ENCODE results near the gene HS2ST1.

DNA sequence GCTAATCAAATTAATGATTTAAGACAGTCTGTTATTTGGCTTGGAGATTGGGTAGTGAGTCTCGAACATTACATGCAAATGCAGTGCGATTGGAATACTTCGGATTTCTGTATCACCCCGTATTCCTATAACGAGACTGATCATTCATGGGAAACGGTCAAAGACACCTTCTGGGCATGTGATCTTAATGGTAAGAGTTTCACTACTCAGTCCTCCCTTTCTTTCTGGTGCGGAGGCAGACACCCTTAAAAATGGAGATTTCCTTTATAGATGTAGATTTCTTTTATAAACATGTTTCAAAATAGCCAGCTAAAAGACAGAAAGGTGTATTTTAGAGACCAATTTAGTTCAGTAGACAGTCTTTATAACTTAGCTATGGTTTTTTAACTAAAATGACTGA, 74.4 kb downstream of the HS2ST1 start:
- TF ChIP-seq, protein P1, sequence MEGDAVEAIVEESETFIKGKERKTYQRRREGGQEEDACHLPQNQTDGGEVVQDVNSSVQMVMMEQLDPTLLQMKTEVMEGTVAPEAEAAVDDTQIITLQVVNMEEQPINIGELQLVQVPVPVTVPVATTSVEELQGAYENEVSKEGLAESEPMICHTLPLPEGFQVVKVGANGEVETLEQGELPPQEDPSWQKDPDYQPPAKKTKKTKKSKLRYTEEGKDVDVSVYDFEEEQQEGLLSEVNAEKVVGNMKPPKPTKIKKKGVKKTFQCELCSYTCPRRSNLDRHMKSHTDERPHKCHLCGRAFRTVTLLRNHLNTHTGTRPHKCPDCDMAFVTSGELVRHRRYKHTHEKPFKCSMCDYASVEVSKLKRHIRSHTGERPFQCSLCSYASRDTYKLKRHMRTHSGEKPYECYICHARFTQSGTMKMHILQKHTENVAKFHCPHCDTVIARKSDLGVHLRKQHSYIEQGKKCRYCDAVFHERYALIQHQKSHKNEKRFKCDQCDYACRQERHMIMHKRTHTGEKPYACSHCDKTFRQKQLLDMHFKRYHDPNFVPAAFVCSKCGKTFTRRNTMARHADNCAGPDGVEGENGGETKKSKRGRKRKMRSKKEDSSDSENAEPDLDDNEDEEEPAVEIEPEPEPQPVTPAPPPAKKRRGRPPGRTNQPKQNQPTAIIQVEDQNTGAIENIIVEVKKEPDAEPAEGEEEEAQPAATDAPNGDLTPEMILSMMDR (conservative IDR thresholded peaks at IDR 0.05 in 1 of 2, IDR thresholded peaks at IDR 0.05 in 1 of 2; ENCODE audit: low read depth in 1 of 2, low read length in 2 of 2): no peak
- no peak for TF ChIP-seq EZH2 (IDR thresholded peaks at IDR 0.05; ENCODE audit: low read length, missing control alignments)
